Suprapubic skin (tissue), 4 donors: ENCODE results near the gene NCLN.

ENCODE experiments used
- POLR2A ChIP-seq, 2 donors: fragments of 450-650 bp; IDR thresholded peaks; one replicate each; pipeline ENCODE4 v1.6.1; 2017; ENCODE audit warnings: antibody characterized with exemption in 2 of 2, mild to moderate bottlenecking in 2 of 2, moderate library complexity in 2 of 2
- POLR2AphosphoS5 ChIP-seq, 3 donors: sonication (generic); formaldehyde crosslinking; IDR thresholded peaks; one replicate each; pipeline ENCODE4 v1.6.1; 2017; ENCODE audit warnings: antibody characterized with exemption in 3 of 3
- TF ChIP-seq, protein P1 (sequence below), 2 donors: fragments of 200-600 bp in 1 of 2; fragments of 450-650 bp in 1 of 2; sonication (generic) in 1 of 2; IDR thresholded peaks; one replicate each; pipeline ENCODE4 v1.5.1; 2016 to 2019; ENCODE audit warnings: antibody characterized with exemption in 2 of 2, mild to moderate bottlenecking in 1 of 2, moderate library complexity in 1 of 2

DNA sequence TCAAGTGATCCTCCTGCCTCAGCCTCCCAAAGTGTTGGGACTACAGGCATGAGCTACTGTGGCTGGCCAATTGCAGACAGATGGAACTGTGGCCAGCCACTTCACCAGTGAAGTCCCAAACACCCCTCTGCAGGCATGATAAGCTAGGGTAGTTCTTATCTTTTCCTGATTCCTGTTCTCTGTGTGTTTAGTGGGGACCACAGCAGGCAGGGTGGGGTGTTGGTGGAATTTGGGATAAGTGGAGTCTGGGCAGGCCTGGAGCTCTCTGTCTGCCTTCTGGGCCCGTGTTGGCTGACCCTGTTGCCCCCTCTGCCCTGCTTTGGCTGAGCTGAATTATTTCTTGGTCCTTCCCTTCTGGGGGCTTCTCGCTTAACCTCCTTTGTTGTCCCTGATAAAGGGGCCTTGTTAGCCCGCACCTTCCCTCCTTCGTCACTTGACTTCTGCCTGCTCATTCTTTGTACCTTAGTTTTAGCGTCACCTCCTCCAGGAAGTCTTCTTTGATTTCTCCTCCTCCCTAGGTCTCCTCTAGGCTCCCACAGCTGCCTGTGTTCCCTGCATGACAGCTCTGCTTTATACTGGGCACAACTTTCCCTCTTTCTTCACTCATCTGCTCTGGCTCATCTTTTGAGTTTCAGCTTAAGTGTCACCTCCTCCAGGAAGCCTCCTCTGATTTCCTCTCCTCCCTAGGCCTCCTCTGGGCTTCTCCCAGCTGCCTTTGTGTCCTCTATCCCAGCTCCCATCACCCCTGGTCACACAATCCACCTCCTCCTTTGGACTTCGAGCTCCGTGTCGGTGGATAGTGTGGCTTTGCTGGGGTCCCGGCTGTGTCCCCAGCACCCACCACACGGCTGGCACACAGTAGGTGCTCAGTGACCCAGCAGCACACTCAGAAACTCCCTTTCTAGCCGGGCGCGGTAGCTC, 1.7 kb upstream of the NCLN start:
- TF ChIP-seq, protein P1, sequence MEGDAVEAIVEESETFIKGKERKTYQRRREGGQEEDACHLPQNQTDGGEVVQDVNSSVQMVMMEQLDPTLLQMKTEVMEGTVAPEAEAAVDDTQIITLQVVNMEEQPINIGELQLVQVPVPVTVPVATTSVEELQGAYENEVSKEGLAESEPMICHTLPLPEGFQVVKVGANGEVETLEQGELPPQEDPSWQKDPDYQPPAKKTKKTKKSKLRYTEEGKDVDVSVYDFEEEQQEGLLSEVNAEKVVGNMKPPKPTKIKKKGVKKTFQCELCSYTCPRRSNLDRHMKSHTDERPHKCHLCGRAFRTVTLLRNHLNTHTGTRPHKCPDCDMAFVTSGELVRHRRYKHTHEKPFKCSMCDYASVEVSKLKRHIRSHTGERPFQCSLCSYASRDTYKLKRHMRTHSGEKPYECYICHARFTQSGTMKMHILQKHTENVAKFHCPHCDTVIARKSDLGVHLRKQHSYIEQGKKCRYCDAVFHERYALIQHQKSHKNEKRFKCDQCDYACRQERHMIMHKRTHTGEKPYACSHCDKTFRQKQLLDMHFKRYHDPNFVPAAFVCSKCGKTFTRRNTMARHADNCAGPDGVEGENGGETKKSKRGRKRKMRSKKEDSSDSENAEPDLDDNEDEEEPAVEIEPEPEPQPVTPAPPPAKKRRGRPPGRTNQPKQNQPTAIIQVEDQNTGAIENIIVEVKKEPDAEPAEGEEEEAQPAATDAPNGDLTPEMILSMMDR (IDR thresholded peaks at IDR 0.05), result no peak
- TF ChIP-seq POLR2A (IDR thresholded peaks at IDR 0.05), result no peak
- TF ChIP-seq POLR2AphosphoS5 (IDR thresholded peaks at IDR 0.05), result no peak
